K562 (cell line): Measurements from ENCODE around the gene NYNRIN. TPM values are rescaled to one million over a fixed set of nuclear protein-coding genes. Genes with fewer than 3 reads are reported as not detected.

ENCODE experiments used
- ATAC-seq: fragments of 200-7000 bp; cut with Tn5 transposase; 3 replicates; pipeline ENCODE4 v1.9.1; 2020; ENCODE audit warnings: moderate library complexity
- BruUV-seq: library from RNA; stranded (reverse); fragments of 400-500 nt; replicated peaks from 2 replicates; lab custom pipeline; 2021; lab: Mats Ljungman, UMichigan
- CTCF ChIA-PET: fragments of 300-600 bp; formaldehyde crosslinking; extraction: SDS; loops from one replicate; lab custom pipeline; 2021; ENCODE audit warnings: low intra/inter-chr PET ratio; lab: Yijun Ruan, JAX
- POLR2A ChIA-PET: fragments of 300-600, 350-650 bp; sonication (Branson Sonifier 250); formaldehyde crosslinking; extraction: SDS; loops from one replicate; lab custom pipeline; 2021; ENCODE audit warnings: antibody characterized with exemption, inconsistent platforms; lab: Yijun Ruan, JAX
- DNase-seq, 4 experiments: peaks; one replicate each; pipeline versions ENCODE4 v3.0.0 to v3.0.0-alpha.2; 2011 to 2018; ENCODE audit warnings: low spot score in 3 of 4, mixed read lengths in 3 of 4; ENCODE audit errors: extremely low read depth in 1 of 4
- FAIRE-seq: peaks from 2 replicates; lab custom pipeline; 2011; peaks lifted over from hg19 to GRCh38; lab: Jason Lieb, UNC
- H2AFZ ChIP-seq: 2 replicates; pipeline ENCODE4 v1.6.0; 2011; ENCODE audit warnings: low read depth, low read length, control low read depth, inconsistent platforms
- H3K27ac ChIP-seq: fragments of 200-600 bp; 3 replicates; pipeline ENCODE4 v1.8.0; 2011; ENCODE audit warnings: low read depth, mild to moderate bottlenecking, control low read depth, inconsistent platforms, low read length, moderate library complexity, mixed read lengths; ENCODE audit errors: extremely low read depth
- H3K27me3 ChIP-seq, 2 experiments: fragments of 300-600 bp in 1 of 2; 2 replicates in 1 of 2; 3 replicates in 1 of 2; pipeline versions ENCODE4 v1.6.0 to v1.8.0; 2011; ENCODE audit warnings: inconsistent platforms in 2 of 2, low read length in 2 of 2, mild to moderate bottlenecking in 1 of 2, mixed read lengths in 1 of 2, moderate library complexity in 1 of 2; ENCODE audit not compliant: control insufficient read depth in 2 of 2, insufficient read depth in 2 of 2
- H3K36me3 ChIP-seq: fragments of 300-600 bp; 3 replicates; pipeline ENCODE4 v1.8.0; 2011; ENCODE audit warnings: mild to moderate bottlenecking, low read length, inconsistent platforms; ENCODE audit not compliant: control insufficient read depth, insufficient read depth
- H3K4me1 ChIP-seq, 2 experiments: fragments of 200-600 bp in 1 of 2; replicated peaks in 1 of 2; 2 replicates in 1 of 2; 3 replicates in 1 of 2; pipeline versions ENCODE4 v1.5.1 to v1.8.0; 2011; ENCODE audit warnings: inconsistent platforms in 2 of 2, low read length in 2 of 2, mild to moderate bottlenecking in 1 of 2, mixed read lengths in 1 of 2, moderate library complexity in 1 of 2; ENCODE audit not compliant: control insufficient read depth in 2 of 2, insufficient read depth in 2 of 2
- H3K4me2 ChIP-seq: 2 replicates; pipeline ENCODE4 v1.6.1; 2011; ENCODE audit warnings: low read length, control low read depth, inconsistent platforms, mixed read lengths; ENCODE audit not compliant: insufficient read depth
- H3K4me3 ChIP-seq: fragments of 200-600 bp; sonication (generic), shearing (Covaris generic); 2 replicates; pipeline ENCODE4 v1.5.1; 2016; ENCODE audit warnings: control low read depth, inconsistent platforms
- H3K79me2 ChIP-seq: fragments of 200-600 bp; 3 replicates; pipeline ENCODE4 v1.8.0; 2011; ENCODE audit warnings: low read length, inconsistent platforms; ENCODE audit not compliant: control insufficient read depth, insufficient read depth
- H3K9ac ChIP-seq, 2 experiments: 2 replicates each; pipeline versions ENCODE4 v1.6.0 to v1.6.1; 2011; ENCODE audit warnings: low read depth in 2 of 2, low read length in 2 of 2, control low read depth in 1 of 2, inconsistent platforms in 1 of 2, mild to moderate bottlenecking in 1 of 2, mixed read lengths in 1 of 2; ENCODE audit not compliant: insufficient read depth in 1 of 2
- H3K9me1 ChIP-seq: one replicate; pipeline ENCODE4 v1.6.0; 2011; ENCODE audit warnings: inconsistent platforms, mild to moderate bottlenecking, low read length, moderate library complexity; ENCODE audit not compliant: control insufficient read depth, insufficient read depth
- H3K9me3 ChIP-seq: replicated peaks from 2 replicates; pipeline ENCODE4 v1.5.1; 2011; ENCODE audit warnings: low read depth, low read length, inconsistent platforms; ENCODE audit not compliant: control insufficient read depth, insufficient read depth
- H4K20me1 ChIP-seq: replicated peaks from 2 replicates; pipeline ENCODE4 v1.6.1; 2011; ENCODE audit warnings: low read length, inconsistent platforms, mixed read lengths; ENCODE audit not compliant: control insufficient read depth, insufficient read depth
- EHMT2 ChIP-seq: fragments of 450-650 bp; IDR thresholded peaks from 2 replicates; pipeline ENCODE4 v1.6.1; 2018; ENCODE audit warnings: antibody characterized with exemption
- NFYB ChIP-seq: IDR thresholded peaks from 2 replicates; pipeline ENCODE4 v1.6.1; 2011; ENCODE audit warnings: mild to moderate bottlenecking, moderate library complexity; ENCODE audit not compliant: insufficient read length; ENCODE audit errors: extremely low read depth
- NR1H2 ChIP-seq: sonication (generic); formaldehyde crosslinking; IDR thresholded peaks from 2 replicates; pipeline ENCODE4 v1.4.0; 2020; ENCODE audit warnings: mild to moderate bottlenecking, missing genetic modification reagents
- NR3C1 ChIP-seq: sonication (generic); formaldehyde crosslinking; IDR thresholded peaks from 2 replicates; pipeline ENCODE4 v1.8.1; 2022; ENCODE audit warnings: missing genetic modification reagents
- SP1 ChIP-seq: sonication (generic); formaldehyde crosslinking; IDR thresholded peaks from 2 replicates; pipeline ENCODE4 v1.8.1; 2022; ENCODE audit warnings: mild to moderate bottlenecking, missing genetic modification reagents
- TBL1XR1 ChIP-seq, 2 experiments: IDR thresholded peaks; 2 replicates each; pipeline ENCODE4 v1.6.1; 2012; ENCODE audit warnings: improper control_type of control experiment in 2 of 2, low read length in 2 of 2, mild to moderate bottlenecking in 1 of 2
- TGIF2 ChIP-seq: sonication (generic); formaldehyde crosslinking; IDR thresholded peaks from 2 replicates; pipeline ENCODE4 v1.8.1; 2022; ENCODE audit warnings: mild to moderate bottlenecking, missing genetic modification reagents, moderate library complexity
- TOE1 ChIP-seq, 2 experiments: fragments of 450-650 bp in 1 of 2; sonication (generic) in 1 of 2; formaldehyde crosslinking in 1 of 2; IDR thresholded peaks; 2 replicates each; pipeline versions ENCODE4 v1.7.1 to v1.8.0; 2016 to 2022; ENCODE audit warnings: borderline replicate concordance in 2 of 2, mild to moderate bottlenecking in 2 of 2, antibody characterized with exemption in 1 of 2, inconsistent platforms in 1 of 2, low read depth in 1 of 2, missing genetic modification reagents in 1 of 2, moderate library complexity in 1 of 2
- TSC22D4 ChIP-seq: fragments of 450-650 bp; IDR thresholded peaks from 2 replicates; pipeline ENCODE4 v1.6.1; 2016; ENCODE audit warnings: missing genetic modification characterization, missing biosample characterization, control low read depth
- ZNF3 ChIP-seq: fragments of 250-450 bp; sonication (Bioruptor Pico); IDR thresholded peaks from 2 replicates; pipeline ENCODE4 v1.5.0; 2021; ENCODE audit warnings: mild to moderate bottlenecking, moderate library complexity
- ZNF740 ChIP-seq, 3 experiments: fragments of 200-800 bp in 1 of 3; sonication (Bioruptor generic) in 1 of 3; sonication (generic) in 1 of 3; formaldehyde crosslinking in 1 of 3; IDR thresholded peaks; 2 replicates each; pipeline versions ENCODE4 v1.6.1 to v1.8.0; 2016 to 2022; ENCODE audit warnings: mild to moderate bottlenecking in 2 of 3, missing compliant biosample characterization in 2 of 3, missing genetic modification characterization in 2 of 3, missing genetic modification reagents in 1 of 3
- WGBS: fragments of 100-300 bp; shearing (Covaris generic); methylation state at CpG from one replicate; pipeline ENCODE4 v1.1.6; 2016; ENCODE audit warnings: low coverage, mixed read lengths; ENCODE audit not compliant: insufficient coverage; ENCODE audit errors: missing lambda C conversion rate; 5-methylcytosine and 5-hydroxymethylcytosine counted together
- in situ Hi-C: fragments of 300-500 bp; cut with MboI; formaldehyde crosslinking; loops from 4 replicates; pipeline ENCODE4 v1.15.0; 2018; ENCODE audit warnings: inconsistent platforms, mixed read lengths
- intact Hi-C: fragments of 100-400 bp; cut with micrococcal nuclease; formaldehyde crosslinking; loops from 2 replicates; pipeline ENCODE4 v1.14.2; 2022
- polyA plus RNA-seq, 8 experiments: library from polyadenylated mRNA; depleted of rRNA in 4 of 8; stranded (reverse) in 5 of 8; unstranded in 3 of 8; fragments of >200 nt; fragmentation: Nextera tagmentation in 2 of 8; fragmentation: Illumina TruSeq in 1 of 8; extraction: Ambion mirVana in 2 of 8; extraction: Trizol in 1 of 8; gene quantifications; 2 replicates each; pipeline versions ENCODE4 v1.2.1 to v1.2.3, GENCODE V29; 2011 to 2014; ENCODE audit warnings: inconsistent platforms in 1 of 8, missing spikeins in 1 of 8
- total RNA-seq, 7 experiments: library from RNA; depleted of rRNA in 6 of 7; stranded (reverse); fragments of >200 nt in 6 of 7; fragmentation: Illumina TruSeq in 2 of 7; extraction: Trizol in 2 of 7; gene quantifications; 2 replicates each; pipeline versions ENCODE4 v1.2.1 to v1.2.3, GENCODE V29; 2011 to 2021; ENCODE audit warnings: low replicate concordance in 1 of 7

NYNRIN gene
- total and polyA plus RNA-seq, 9 of the 15 experiments (the other 6 are each of a cell fraction or from before 2014, with no cell fraction given) = 0.04 to 1.2 (median 0.28) TPM

- Histone ChIP-seq H3K9me1 (no peaks in the 10 kb centered on the region), H3K27me3 (no peaks in the 10 kb centered on the region), H3K27ac (no peak overlapping the region), H2AFZ (no peak overlapping the region), H3K79me2 (no peaks in the 10 kb centered on the region), H3K9me3 (no peaks in the 10 kb centered on the region), H4K20me1 (no peaks in the 10 kb centered on the region), H3K4me1 (peaks cover 15 to 26% of the 10 kb centered on the region in 2 experiments), H3K36me3 (no peaks in the 10 kb centered on the region), H3K4me2 (no peak overlapping the region), H3K9ac (no peak overlapping the region; a peak in 1 of 4 replicates), H3K4me3 (no peak overlapping the region)
- in situ Hi-C loops = no loop called here
- intact Hi-C loops = no loop called here
- TF ChIP-seq TOE1 (IDR thresholded peaks at IDR 0.05; ENCODE audit: borderline replicate concordance) = no peak
- no peak for TF ChIP-seq TOE1 (CRISPR knock-in tag; IDR thresholded peaks at IDR 0.05; ENCODE audit: borderline replicate concordance, low read depth)
- TF ChIP-seq TGIF2 (CRISPR knock-in tag) = no peak
- TF ChIP-seq NR3C1 (CRISPR knock-in tag) = no peak
- TF ChIP-seq TSC22D4 (tag) = no peak
- TF ChIP-seq ZNF3 = no peak
- TF ChIP-seq EHMT2 = no peak
- TF ChIP-seq SP1 (CRISPR knock-in tag) = no peak
- TF ChIP-seq ZNF740 (CRISPR knock-in tag; IDR thresholded peaks at IDR 0.05) = no peak
- no peak for TF ChIP-seq ZNF740 (tag; IDR thresholded peaks at IDR 0.05)
- no peak for TF ChIP-seq NR1H2 (CRISPR knock-in tag)
- no peak for TF ChIP-seq TBL1XR1 (IDR thresholded peaks at IDR 0.05; ENCODE audit: low read length in 2 of 2)
- no peak for TF ChIP-seq NFYB
- no peak for DNase-seq
- 63% methylated on average over 6 of the region's 6 CpGs for WGBS
- BruUV-seq = no TSS peak
- FAIRE-seq = no peak
- ChIA-PET POLR2A (interaction anchor here (0.7 to 1.2 kb wide), 4 partner anchors 13 to 143 kb away, joined by 3 to 4 read pairs (median 3); no protein-coding TSS in a partner anchor), CTCF (no interaction called here)
- no peak for ATAC-seq
Measured at GRCh38 chr14:24418492-24418873, 19.7 kb downstream of the NYNRIN start.
